Small intestine (tissue), 7 donors: ENCODE data around the gene SUPT7L. TPM values are rescaled to one million over a fixed set of nuclear protein-coding genes. Genes with fewer than 3 reads are reported as not detected.
"Not testable (repeated sequence)": the region's sequence is repeated elsewhere in the genome, so short reads cannot be mapped to it uniquely, and the experiment has no call there.

Source experiments
- DNase-seq, 2 donors: peaks; one replicate each; pipeline versions ENCODE4 v3.0.0 to v3.0.0-alpha.2; 2013
- FAIRE-seq: peaks from 2 replicates; lab custom pipeline; 2012; peaks lifted over from hg19 to GRCh38; lab: Jason Lieb, UNC
- H3K27ac ChIP-seq, 3 donors: one replicate each; pipeline ENCODE4 v1.5.1; 2013; ENCODE audit warnings: low read length in 2 of 3, mild to moderate bottlenecking in 2 of 3, control low read depth in 1 of 3, inconsistent platforms in 1 of 3, low read depth in 1 of 3, moderate library complexity in 1 of 3
- H3K27me3 ChIP-seq, 3 donors: one replicate each; pipeline ENCODE4 v1.6.1; 2013; ENCODE audit warnings: low read length in 3 of 3, inconsistent platforms in 1 of 3; ENCODE audit not compliant: control insufficient read depth in 3 of 3, insufficient read depth in 3 of 3
- H3K36me3 ChIP-seq, 3 donors: one replicate each; pipeline ENCODE4 v1.6.1; 2013; ENCODE audit warnings: low read length in 3 of 3, inconsistent platforms in 1 of 3, low read depth in 1 of 3, mild to moderate bottlenecking in 1 of 3, moderate library complexity in 1 of 3; ENCODE audit not compliant: control insufficient read depth in 3 of 3, insufficient read depth in 2 of 3
- H3K4me1 ChIP-seq, 3 donors: one replicate each; pipeline ENCODE4 v1.6.1; 2013; ENCODE audit warnings: low read length in 2 of 3, inconsistent platforms in 1 of 3, low read depth in 1 of 3, mild to moderate bottlenecking in 1 of 3, moderate library complexity in 1 of 3; ENCODE audit not compliant: control insufficient read depth in 3 of 3, insufficient read depth in 2 of 3
- H3K4me3 ChIP-seq, 3 donors: one replicate each; pipeline ENCODE4 v1.5.1; 2013; ENCODE audit warnings: low read length in 3 of 3, control low read depth in 1 of 3, inconsistent platforms in 1 of 3, low read depth in 1 of 3, mild to moderate bottlenecking in 1 of 3, moderate library complexity in 1 of 3
- H3K9me3 ChIP-seq, 2 donors: one replicate each; pipeline ENCODE4 v1.6.1; 2013; ENCODE audit warnings: low read depth in 1 of 2, low read length in 1 of 2; ENCODE audit not compliant: control insufficient read depth in 2 of 2, insufficient read depth in 1 of 2
- WGBS, 3 donors: extraction: QIAGEN DNeasy Blood & Tissue Kit; methylation state at CpG; one replicate each; pipeline ENCODE4 v1.1.7; 2013; 5-methylcytosine and 5-hydroxymethylcytosine counted together
- polyA plus RNA-seq, 4 donors: library from polyadenylated mRNA; stranded (reverse) in 3 of 4; unstranded in 1 of 4; fragments of 200-250 nt in 3 of 4; fragments of 120-200 nt in 1 of 4; gene quantifications; one replicate each; pipeline versions ENCODE4 v1.2.1 to v1.2.3, GENCODE V29; 2013
- donor health status: healthy with polysubstance abuse.
- donor health status: control.
- donor health status: control.
- donor health status: Bipolar disorder and iron deficiency.
- donor health status: healthy.

The SUPT7L gene
- polyA plus RNA-seq, 4 donors = 16.8 to 43.7 (median 23.1) TPM

DNA sequence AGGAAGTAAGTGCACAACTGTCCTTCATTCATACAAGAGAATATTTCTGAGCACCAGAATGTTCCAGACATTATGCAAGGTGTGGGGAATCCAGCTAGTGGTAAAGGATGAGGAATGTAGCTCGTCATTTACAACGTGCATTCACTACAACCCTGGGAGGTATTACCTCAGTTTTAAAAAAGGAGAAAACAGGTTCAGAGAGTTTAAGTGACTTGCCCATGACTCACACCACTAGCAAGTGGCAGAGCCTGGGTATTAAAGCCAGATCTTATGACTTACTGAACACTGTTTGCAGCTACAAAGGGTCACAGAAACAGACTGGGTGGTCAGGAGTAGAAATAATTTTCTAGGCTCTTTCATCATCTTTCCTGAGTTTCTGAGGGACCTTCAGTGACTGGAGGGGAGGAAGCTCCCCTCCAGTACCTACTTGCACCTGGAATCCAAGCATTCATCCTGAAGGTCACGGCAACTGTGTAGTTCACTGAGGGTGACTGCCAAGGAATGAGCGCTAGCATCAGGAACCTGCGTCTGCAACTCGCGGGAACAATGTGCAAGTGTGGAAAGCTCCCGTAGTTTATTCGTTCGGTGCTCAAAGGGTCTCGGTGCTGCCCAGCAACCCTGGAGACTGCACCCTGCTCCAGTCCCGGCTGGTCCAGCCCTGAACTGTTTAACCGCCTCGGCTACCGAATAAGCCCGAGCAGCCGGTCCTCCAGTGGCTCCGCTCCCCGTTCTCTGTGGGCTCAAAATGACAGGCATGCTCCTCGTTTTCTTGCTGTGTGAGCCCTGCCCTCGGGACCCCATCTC is 35.2 kb downstream of the SUPT7L start:
- 3 to 8% (median 5%) methylated on average over 14 to 21 of the region's 21 CpGs for WGBS, 3 donors
- no peaks in the 10 kb centered on the region for H3K9me3 ChIP-seq
- H3K36me3 ChIP-seq = peaks cover 3 to 9% (median 7%) of the 10 kb centered on the region in 3 donors
- no peaks in the 10 kb centered on the region for H3K27me3 ChIP-seq
- H3K4me3 ChIP-seq = peak overlapping the region; percentile 69 to 94 (median 78)
- FAIRE-seq (no peak), DNase-seq (peak; percentile 30 to 54)
- H3K27ac ChIP-seq = peak overlapping the region in 2 of 3 donors; percentile 8 to 72
- H3K4me1 ChIP-seq = peaks cover 3 to 12% (median 5%) of the 10 kb centered on the region in 3 donors

DNA sequence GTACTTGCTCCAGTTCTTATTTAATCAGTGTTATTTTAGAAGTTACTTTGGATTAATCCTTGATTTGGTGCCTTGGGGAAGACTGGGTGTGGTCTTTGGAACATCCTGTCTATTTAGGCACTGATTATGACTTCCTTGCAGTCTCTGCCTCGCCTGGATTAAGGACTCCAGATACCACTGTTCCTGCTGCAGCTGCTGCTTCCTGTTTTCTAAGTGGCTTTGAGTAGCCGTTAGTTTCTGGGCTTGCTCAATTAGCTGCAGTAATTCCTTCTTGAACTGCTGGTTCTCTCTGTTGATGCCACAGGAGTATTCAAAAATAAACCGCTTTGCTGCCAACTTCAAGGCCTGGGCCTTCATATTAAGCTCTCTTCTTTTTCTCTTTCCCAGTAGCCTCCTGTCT is 36.5 kb downstream of the SUPT7L start:
- 44 to 71% (median 59%) methylated on average over 3 of the region's 3 CpGs for WGBS, 3 donors

DNA sequence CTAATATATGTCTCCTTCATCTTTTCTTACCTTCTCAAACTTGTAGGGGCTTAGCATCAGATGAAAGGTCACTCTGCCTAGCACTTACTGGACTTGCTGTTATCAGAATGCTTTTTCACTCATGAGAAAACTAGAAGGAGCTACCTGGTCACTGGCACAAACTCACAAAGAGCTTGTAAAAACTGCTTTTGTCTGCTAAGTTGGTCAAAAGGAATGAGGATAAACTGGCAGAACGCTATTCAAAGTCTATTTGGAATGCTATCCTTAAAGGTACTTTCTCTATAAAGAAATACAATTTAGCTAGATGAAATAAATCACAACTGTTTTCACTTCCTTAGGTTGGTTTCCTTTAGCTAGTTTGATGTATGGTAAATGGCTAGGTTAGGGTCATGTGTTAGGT is 37.1 kb downstream of the SUPT7L start:
- not testable (repeated sequence) for DNase-seq, FAIRE-seq, H3K9me3 ChIP-seq, H3K4me3 ChIP-seq, H3K27me3 ChIP-seq, H3K27ac ChIP-seq, H3K36me3 ChIP-seq
- 90 to 94% (median 91%) methylated on average over 1 of the region's 1 CpG for WGBS, 3 donors
- H3K4me1 ChIP-seq = peaks cover 3 to 12% (median 5%) of the 10 kb centered on the region in 3 donors

More for the DNA sequence above, 36.5 kb downstream of the SUPT7L start:
- DNase-seq, H3K9me3 ChIP-seq, FAIRE-seq, H3K27ac ChIP-seq, H3K36me3 ChIP-seq, H3K4me3 ChIP-seq, H3K27me3 ChIP-seq: not testable (repeated sequence)
- H3K4me1 ChIP-seq = peaks cover 3 to 12% (median 5%) of the 10 kb centered on the region in 3 donors

DNA sequence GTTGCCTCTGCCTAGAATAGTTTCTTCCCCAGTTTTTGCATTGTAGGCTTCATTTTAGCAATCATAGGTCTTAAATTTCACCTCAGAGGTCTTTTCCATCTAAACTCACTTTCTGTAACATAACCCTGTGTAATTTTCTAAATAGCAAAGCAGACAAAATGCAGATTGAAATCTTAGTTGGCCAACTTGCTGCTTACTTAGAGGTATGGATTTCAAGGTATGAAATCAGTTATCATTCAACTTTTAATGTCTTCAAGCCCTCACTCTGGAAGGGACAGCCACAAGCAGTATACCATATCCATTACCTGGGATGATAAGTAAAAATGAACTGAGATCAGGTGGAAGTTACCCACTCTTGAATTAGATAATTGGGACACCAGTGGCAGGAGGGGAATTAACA is 38.5 kb downstream of the SUPT7L start:
- no peak for FAIRE-seq
- DNase-seq = no peak
- Histone ChIP-seq H3K4me3 (no peak overlapping the region), H3K27ac (no peak overlapping the region), H3K27me3 (no peaks in the 10 kb centered on the region), H3K36me3 (peaks cover 7 to 14% (median 13%) of the 10 kb centered on the region in 3 donors), H3K4me1 (peaks cover 3 to 12% (median 5%) of the 10 kb centered on the region in 3 donors), H3K9me3 (no peaks in the 10 kb centered on the region)

- 88 to 98% (median 90%) methylated on average over 3 of the region's 3 CpGs for WGBS, 3 donors
- FAIRE-seq (no peak), DNase-seq (no peak)
Measured at GRCh38 chr2:27622921-27623384, 40.5 kb downstream of the SUPT7L start.

DNA sequence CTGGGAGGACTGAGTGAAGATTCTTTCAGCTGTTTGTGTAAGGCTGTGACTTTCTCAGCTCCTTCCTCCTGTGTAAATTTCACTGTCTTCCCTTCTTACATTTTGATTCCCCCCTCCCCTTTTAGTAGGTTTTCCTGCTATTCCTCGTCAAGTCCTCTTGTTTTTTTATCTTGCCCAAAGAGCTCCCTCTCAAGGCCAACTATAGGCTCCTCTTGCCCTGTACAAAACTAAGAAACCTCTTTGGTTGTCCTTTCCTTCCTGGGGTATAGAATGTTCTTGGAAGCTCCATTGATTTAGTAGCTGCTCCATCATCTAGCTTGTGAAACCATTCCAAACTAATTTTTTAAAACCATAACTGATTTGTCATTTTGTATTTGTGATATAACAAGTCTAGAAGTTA is 41.9 kb downstream of the SUPT7L start:
- Histone ChIP-seq H3K27me3 (no peaks in the 10 kb centered on the region), H3K4me3 (no peak overlapping the region), H3K4me1 (no peaks in the 10 kb centered on the region), H3K36me3 (peaks cover 12 to 22% (median 18%) of the 10 kb centered on the region in 3 donors), H3K27ac (no peak overlapping the region), H3K9me3 (no peaks in the 10 kb centered on the region)
- FAIRE-seq (no peak), DNase-seq (no peak)
- 66 to 94% (median 93%) methylated on average over 1 of the region's 1 CpG for WGBS, 3 donors

More at GRCh38 chr2:27622921-27623384, 40.5 kb downstream of the SUPT7L start:
- Histone ChIP-seq H3K36me3 (peaks cover 7 to 17% (median 15%) of the 10 kb centered on the region in 3 donors), H3K27ac (no peak overlapping the region), H3K9me3 (no peaks in the 10 kb centered on the region), H3K4me3 (no peak overlapping the region), H3K4me1 (peaks cover 0 to 3% (median 0%) of the 10 kb centered on the region in 3 donors), H3K27me3 (no peaks in the 10 kb centered on the region)

DNA sequence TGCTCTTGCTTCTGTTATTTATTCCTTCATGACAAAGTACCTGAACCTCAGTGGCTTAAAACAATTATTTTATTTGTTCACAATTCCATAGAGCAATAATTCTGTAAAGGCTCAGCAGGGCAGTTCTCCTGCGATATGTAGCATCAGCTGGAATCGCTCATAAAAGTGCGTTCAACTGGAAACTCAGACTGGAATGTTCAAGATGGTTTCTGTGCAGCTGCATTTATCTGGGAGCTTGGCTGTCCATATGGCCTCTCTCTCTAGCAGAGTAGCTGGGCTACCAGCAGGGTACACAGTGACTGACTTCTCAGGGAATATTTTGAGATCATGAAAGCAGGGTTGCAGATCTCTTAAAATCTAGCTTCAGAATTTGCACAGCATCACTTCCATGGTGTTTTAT is 48.1 kb downstream of the SUPT7L start:
- Histone ChIP-seq H3K4me1 (no peaks in the 10 kb centered on the region), H3K9me3 (no peaks in the 10 kb centered on the region), H3K4me3 (no peak overlapping the region), H3K27me3 (no peaks in the 10 kb centered on the region), H3K36me3 (peaks cover 5 to 19% (median 14%) of the 10 kb centered on the region in 3 donors), H3K27ac (no peak overlapping the region)
- DNase-seq (no peak), FAIRE-seq (no peak)
- 97 to 98% (median 97%) methylated on average over 3 of the region's 3 CpGs for WGBS, 3 donors

- WGBS, 3 donors = 95 to 100% (median 97%) methylated on average over 2 of the region's 2 CpGs
- H3K36me3 ChIP-seq = peaks cover 5 to 25% (median 14%) of the 10 kb centered on the region in 3 donors
- H3K27me3 ChIP-seq = no peaks in the 10 kb centered on the region
- H3K4me1 ChIP-seq = no peaks in the 10 kb centered on the region
- DNase-seq (no peak), FAIRE-seq (no peak)
- no peak overlapping the region for H3K27ac ChIP-seq
- H3K4me3 ChIP-seq = no peak overlapping the region
- no peaks in the 10 kb centered on the region for H3K9me3 ChIP-seq
Measured at GRCh38 chr2:27613985-27614384, 49.4 kb downstream of the SUPT7L start.
